ENCODE data around the gene CRHR1. TPM values are rescaled to one million over a fixed set of nuclear protein-coding genes. Genes with fewer than 3 reads are reported as not detected.

CRHR1 gene
- polyA plus RNA-seq, 3 donors = not detected

- no peak overlapping the region for H3K4me3 Mint-ChIP-seq
- H3K27me3 Mint-ChIP-seq (ENCODE audit: low read depth in 3 of 3) = peaks cover 7 to 22% (median 12%) of the 10 kb centered on the region in 3 donors
- no peaks in the 10 kb centered on the region for H3K9me3 ChIP-seq (replicated peaks in 1 of 2; ENCODE audit: control insufficient read depth in 1 of 2, insufficient read depth in 1 of 2, low read length in 2 of 2)
- H3K27ac ChIP-seq (ENCODE audit: low read depth in 1 of 2, low read length in 2 of 2) = no peak overlapping the region
- H3K4me3 ChIP-seq (replicated peaks in 1 of 3; ENCODE audit: low read depth in 2 of 3, low read length in 3 of 3) = no peak overlapping the region
- no peak overlapping the region for H3K4me2 ChIP-seq (replicated peaks; ENCODE audit: extremely low read depth, low read length, poor library complexity, severe bottlenecking)
- no CpG with 5 or more reads among the region's 1 CpG for WGBS (ENCODE audit: insufficient coverage)
- H3K36me3 Mint-ChIP-seq = no peaks in the 10 kb centered on the region
- H2AFZ ChIP-seq (ENCODE audit: insufficient read depth, low read depth, low read length, poor library complexity, severe bottlenecking) = no peak overlapping the region
- TF ChIP-seq, protein P1, sequence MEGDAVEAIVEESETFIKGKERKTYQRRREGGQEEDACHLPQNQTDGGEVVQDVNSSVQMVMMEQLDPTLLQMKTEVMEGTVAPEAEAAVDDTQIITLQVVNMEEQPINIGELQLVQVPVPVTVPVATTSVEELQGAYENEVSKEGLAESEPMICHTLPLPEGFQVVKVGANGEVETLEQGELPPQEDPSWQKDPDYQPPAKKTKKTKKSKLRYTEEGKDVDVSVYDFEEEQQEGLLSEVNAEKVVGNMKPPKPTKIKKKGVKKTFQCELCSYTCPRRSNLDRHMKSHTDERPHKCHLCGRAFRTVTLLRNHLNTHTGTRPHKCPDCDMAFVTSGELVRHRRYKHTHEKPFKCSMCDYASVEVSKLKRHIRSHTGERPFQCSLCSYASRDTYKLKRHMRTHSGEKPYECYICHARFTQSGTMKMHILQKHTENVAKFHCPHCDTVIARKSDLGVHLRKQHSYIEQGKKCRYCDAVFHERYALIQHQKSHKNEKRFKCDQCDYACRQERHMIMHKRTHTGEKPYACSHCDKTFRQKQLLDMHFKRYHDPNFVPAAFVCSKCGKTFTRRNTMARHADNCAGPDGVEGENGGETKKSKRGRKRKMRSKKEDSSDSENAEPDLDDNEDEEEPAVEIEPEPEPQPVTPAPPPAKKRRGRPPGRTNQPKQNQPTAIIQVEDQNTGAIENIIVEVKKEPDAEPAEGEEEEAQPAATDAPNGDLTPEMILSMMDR (IDR thresholded peaks at IDR 0.05) = no peak
- no peak overlapping the region for H3K9ac ChIP-seq (ENCODE audit: insufficient read depth, low read length, poor library complexity, severe bottlenecking)
- H3K27me3 ChIP-seq (ENCODE audit: control insufficient read depth in 2 of 2, insufficient read depth in 2 of 2, low read length in 2 of 2) = no peaks in the 10 kb centered on the region
- no peaks in the 10 kb centered on the region for H3K4me1 Mint-ChIP-seq
- intact Hi-C loops (cut with micrococcal nuclease) = no loop called here
- no peaks in the 10 kb centered on the region for H3K79me2 ChIP-seq (ENCODE audit: insufficient read depth, low read length)
- DNase-seq = no peak
- H4K20me1 ChIP-seq (ENCODE audit: insufficient read depth, low read length) = no peaks in the 10 kb centered on the region
- H3K9me3 Mint-ChIP-seq = peaks cover 0 to 5% (median 2%) of the 10 kb centered on the region in 7 donors
- H3K4me1 ChIP-seq (ENCODE audit: control insufficient read depth in 1 of 2, insufficient read depth in 2 of 2, low read length in 2 of 2) = no peaks in the 10 kb centered on the region
- no peak overlapping the region for H3K27ac Mint-ChIP-seq
- no peaks in the 10 kb centered on the region for H3K36me3 ChIP-seq (replicated peaks in 1 of 2; ENCODE audit: control insufficient read depth in 1 of 2, insufficient read depth in 2 of 2, low read length in 2 of 2)
These were observed 93.3 kb downstream of the CRHR1 start for GRCh38 chr17:45877467-45877866.

- Histone ChIP-seq H4K20me1 (ENCODE audit: insufficient read depth, low read length) (no peaks in the 10 kb centered on the region), H3K9ac (ENCODE audit: insufficient read depth, low read length, poor library complexity, severe bottlenecking) (no peak overlapping the region), H3K27me3 (ENCODE audit: control insufficient read depth in 2 of 2, insufficient read depth in 2 of 2, low read length in 2 of 2) (no peaks in the 10 kb centered on the region), H2AFZ (ENCODE audit: insufficient read depth, low read depth, low read length, poor library complexity, severe bottlenecking) (no peak overlapping the region), H3K4me3 (replicated peaks in 1 of 3; ENCODE audit: low read depth in 2 of 3, low read length in 3 of 3) (no peak overlapping the region), H3K36me3 (replicated peaks in 1 of 2; ENCODE audit: control insufficient read depth in 1 of 2, insufficient read depth in 2 of 2, low read length in 2 of 2) (no peaks in the 10 kb centered on the region), H3K79me2 (ENCODE audit: insufficient read depth, low read length) (no peaks in the 10 kb centered on the region), H3K4me1 (ENCODE audit: control insufficient read depth in 1 of 2, insufficient read depth in 2 of 2, low read length in 2 of 2) (no peaks in the 10 kb centered on the region), H3K9me3 (replicated peaks in 1 of 2; ENCODE audit: control insufficient read depth in 1 of 2, insufficient read depth in 1 of 2, low read length in 2 of 2) (no peaks in the 10 kb centered on the region), H3K4me2 (replicated peaks; ENCODE audit: extremely low read depth, low read length, poor library complexity, severe bottlenecking) (no peak overlapping the region), H3K27ac (ENCODE audit: low read depth in 1 of 2, low read length in 2 of 2) (no peak overlapping the region)
- intact Hi-C loops (cut with micrococcal nuclease) = no loop called here
- TF ChIP-seq, protein P1 (IDR thresholded peaks at IDR 0.05) = no peak
- WGBS (ENCODE audit: insufficient coverage) = 92% methylated on average over 2 of the region's 2 CpGs
- Mint-ChIP-seq H3K36me3 (no peaks in the 10 kb centered on the region), H3K4me3 (no peak overlapping the region), H3K4me1 (no peaks in the 10 kb centered on the region), H3K27ac (no peak overlapping the region), H3K27me3 (ENCODE audit: low read depth in 3 of 3) (peaks cover 3 to 14% (median 8%) of the 10 kb centered on the region in 3 donors), H3K9me3 (peaks cover 0 to 6% (median 2%) of the 10 kb centered on the region in 7 donors)
- DNase-seq = no peak
These were observed 98.9 kb downstream of the CRHR1 start for GRCh38 chr17:45883063-45883462.

Other genes with a start within 250 kb of the CRHR1 start
- not detected for gene SPPL2C, start 60.6 kb downstream of the CRHR1 start, polyA plus RNA-seq
- gene MAPT, start 110.2 kb downstream of the CRHR1 start, polyA plus RNA-seq = under 1 TPM in 1 of 3 donors, not detected in 2; 0.04 TPM
- not detected for gene STH, start 214.9 kb downstream of the CRHR1 start, polyA plus RNA-seq

Measured in CD14-positive monocyte (primary cell).